Muscle of leg (tissue), 11 donors: ENCODE data around the gene SMAD6. TPM values are rescaled to one million over a fixed set of nuclear protein-coding genes. Genes with fewer than 3 reads are reported as not detected.

ENCODE experiments used
- DNase-seq: peaks from one replicate; pipeline ENCODE4 v3.0.0; 2013
- H3K27ac ChIP-seq: one replicate; pipeline ENCODE4 v1.5.1; 2013; ENCODE audit warnings: mild to moderate bottlenecking, low read length, control low read depth
- H3K27me3 ChIP-seq: one replicate; pipeline ENCODE4 v1.6.1; 2013; ENCODE audit warnings: low read length; ENCODE audit not compliant: control insufficient read depth, insufficient read depth
- H3K36me3 ChIP-seq: one replicate; pipeline ENCODE4 v1.6.1; 2013; ENCODE audit warnings: low read length; ENCODE audit not compliant: control insufficient read depth, insufficient read depth
- H3K4me1 ChIP-seq: one replicate; pipeline ENCODE4 v1.6.1; 2013; ENCODE audit warnings: low read length; ENCODE audit not compliant: control insufficient read depth, insufficient read depth
- H3K4me3 ChIP-seq: one replicate; pipeline ENCODE4 v1.5.1; 2013; ENCODE audit warnings: low read length, control low read depth
- H3K9me3 ChIP-seq: replicated peaks from 2 replicates; pipeline ENCODE4 v1.6.1; 2013; ENCODE audit warnings: low read depth, low read length; ENCODE audit not compliant: control insufficient read depth
- WGBS: methylation state at CpG from one replicate; pipeline ENCODE4 v1.1.5; 2013; ENCODE audit warnings: missing lambda C conversion rate; ENCODE audit not compliant: insufficient coverage; 5-methylcytosine and 5-hydroxymethylcytosine counted together
- polyA plus RNA-seq, 8 donors: library from polyadenylated mRNA; unstranded; fragments of 120-200 nt; gene quantifications; one replicate each; pipeline versions ENCODE4 v1.2.1 to v1.2.3, GENCODE V29; 2013; ENCODE audit warnings: inconsistent platforms in 1 of 8, low replicate concordance in 1 of 8; ENCODE audit not compliant: insufficient read length in 8 of 8, insufficient read depth in 1 of 8
- total RNA-seq: library from RNA; stranded (reverse); fragments of 120-200 nt; gene quantifications from one replicate; pipeline ENCODE4 v1.2.4, GENCODE V29; 2013

SMAD6 gene
- total and polyA plus RNA-seq, 9 donors = 2.3 to 8.3 (median 5.4) TPM

GRCh38 chr15:66820481-66821176 lies 118.6 kb downstream of the SMAD6 start:
- Histone ChIP-seq H3K4me3 (no peak overlapping the region), H3K27me3 (peaks cover 2% of the 10 kb centered on the region), H3K9me3 (no peaks in the 10 kb centered on the region), H3K4me1 (peaks cover 11% of the 10 kb centered on the region), H3K27ac (no peak overlapping the region), H3K36me3 (no peaks in the 10 kb centered on the region)
- WGBS = 75% methylated on average over 5 of the region's 5 CpGs
- no peak for DNase-seq

- peaks cover 2% of the 10 kb centered on the region for H3K27me3 ChIP-seq
- DNase-seq = no peak
- no peak overlapping the region for H3K4me3 ChIP-seq
- no peaks in the 10 kb centered on the region for H3K36me3 ChIP-seq
- no peaks in the 10 kb centered on the region for H3K9me3 ChIP-seq
- H3K27ac ChIP-seq = no peak overlapping the region
- 13% methylated on average over 2 of the region's 4 CpGs for WGBS
- peaks cover 11% of the 10 kb centered on the region for H3K4me1 ChIP-seq
These were observed 119.3 kb downstream of the SMAD6 start for GRCh38 chr15:66821307-66821706.

GRCh38 chr15:66822114-66822513 lies 120.1 kb downstream of the SMAD6 start:
- peaks cover 11% of the 10 kb centered on the region for H3K4me1 ChIP-seq
- no peaks in the 10 kb centered on the region for H3K9me3 ChIP-seq
- WGBS = 82% methylated on average over 6 of the region's 8 CpGs
- no peak for DNase-seq
- H3K27me3 ChIP-seq = peaks cover 2% of the 10 kb centered on the region
- no peak overlapping the region for H3K4me3 ChIP-seq
- H3K27ac ChIP-seq = no peak overlapping the region
- H3K36me3 ChIP-seq = no peaks in the 10 kb centered on the region

- H3K27me3 ChIP-seq = peaks cover 2% of the 10 kb centered on the region
- DNase-seq = no peak
- H3K27ac ChIP-seq = no peak overlapping the region
- H3K4me1 ChIP-seq = peaks cover 11% of the 10 kb centered on the region
- H3K4me3 ChIP-seq = no peak overlapping the region
- 93% methylated on average over 4 of the region's 4 CpGs for WGBS
- no peaks in the 10 kb centered on the region for H3K9me3 ChIP-seq
- no peaks in the 10 kb centered on the region for H3K36me3 ChIP-seq
These were observed 120.5 kb downstream of the SMAD6 start for GRCh38 chr15:66822576-66822975.

GRCh38 chr15:66823601-66824000 lies 121.6 kb downstream of the SMAD6 start:
- H3K9me3 ChIP-seq = no peaks in the 10 kb centered on the region
- WGBS = 89% methylated on average over 9 of the region's 9 CpGs

GRCh38 chr15:66824424-66824823 lies 122.4 kb downstream of the SMAD6 start:
- Histone ChIP-seq H3K27me3 (peaks cover 2% of the 10 kb centered on the region), H3K9me3 (no peaks in the 10 kb centered on the region)
- 91% methylated on average over 3 of the region's 3 CpGs for WGBS

More at GRCh38 chr15:66823601-66824000, 121.6 kb downstream of the SMAD6 start:
- peaks cover 2% of the 10 kb centered on the region for H3K27me3 ChIP-seq
- no peak overlapping the region for H3K27ac ChIP-seq
- peaks cover 11% of the 10 kb centered on the region for H3K4me1 ChIP-seq
- no peak for DNase-seq
- H3K4me3 ChIP-seq = no peak overlapping the region
- no peaks in the 10 kb centered on the region for H3K36me3 ChIP-seq

GRCh38 chr15:66825139-66825538 lies 123.1 kb downstream of the SMAD6 start:
- 94% methylated on average over 3 of the region's 3 CpGs for WGBS
- Histone ChIP-seq H3K27me3 (peaks cover 2% of the 10 kb centered on the region), H3K27ac (no peak overlapping the region), H3K4me3 (no peak overlapping the region), H3K4me1 (peaks cover 11% of the 10 kb centered on the region), H3K9me3 (no peaks in the 10 kb centered on the region), H3K36me3 (no peaks in the 10 kb centered on the region)
- no peak for DNase-seq

More at GRCh38 chr15:66824424-66824823, 122.4 kb downstream of the SMAD6 start:
- Histone ChIP-seq H3K27ac (no peak overlapping the region), H3K4me1 (peaks cover 11% of the 10 kb centered on the region), H3K36me3 (no peaks in the 10 kb centered on the region), H3K4me3 (no peak overlapping the region)
- no peak for DNase-seq

GRCh38 chr15:66825731-66826130 lies 123.7 kb downstream of the SMAD6 start:
- H3K4me3 ChIP-seq = no peak overlapping the region
- H3K4me1 ChIP-seq = peaks cover 7% of the 10 kb centered on the region
- H3K36me3 ChIP-seq = no peaks in the 10 kb centered on the region
- peaks cover 2% of the 10 kb centered on the region for H3K27me3 ChIP-seq
- no peak for DNase-seq
- WGBS = 78% methylated on average over 7 of the region's 7 CpGs
- no peaks in the 10 kb centered on the region for H3K9me3 ChIP-seq
- H3K27ac ChIP-seq = no peak overlapping the region

GRCh38 chr15:66826507-66826906 lies 124.5 kb downstream of the SMAD6 start:
- no peak overlapping the region for H3K27ac ChIP-seq
- peaks cover 2% of the 10 kb centered on the region for H3K27me3 ChIP-seq
- DNase-seq = no peak
- H3K4me3 ChIP-seq = no peak overlapping the region
- H3K4me1 ChIP-seq = peaks cover 2% of the 10 kb centered on the region
- no peaks in the 10 kb centered on the region for H3K9me3 ChIP-seq
- no peaks in the 10 kb centered on the region for H3K36me3 ChIP-seq
- 66% methylated on average over 3 of the region's 3 CpGs for WGBS

- DNase-seq = no peak
- H3K27me3 ChIP-seq = peaks cover 2% of the 10 kb centered on the region
- H3K36me3 ChIP-seq = no peaks in the 10 kb centered on the region
- H3K27ac ChIP-seq = no peak overlapping the region
- no peaks in the 10 kb centered on the region for H3K4me1 ChIP-seq
- WGBS = 71% methylated on average over 6 of the region's 8 CpGs
- H3K9me3 ChIP-seq = no peaks in the 10 kb centered on the region
- no peak overlapping the region for H3K4me3 ChIP-seq
These were observed 125.1 kb downstream of the SMAD6 start for GRCh38 chr15:66827039-66827697.
